ENCODE measurements around the gene TMA7. TPM values are rescaled to one million over a fixed set of nuclear protein-coding genes. Genes with fewer than 3 reads are reported as not detected.

TMA7 gene
- total and polyA plus RNA-seq, 2 of the 13 experiments (the other 11 are each of a cell fraction or from before 2014, with no cell fraction given) = 100 to 486 TPM

GRCh38 chr3:48428572-48429316 is 11.3 kb upstream of the TMA7 start (continued):
- TF ChIP-seq ZNF33A (CRISPR knock-in tag; IDR thresholded peaks at IDR 0.05; ENCODE audit: borderline replicate concordance) (no peak), GMEB1 (CRISPR knock-in tag; IDR thresholded peaks at IDR 0.05; ENCODE audit: borderline replicate concordance) (no peak; the same call in 1 of the 2 replicates), THAP11 (CRISPR knock-in tag; IDR thresholded peaks at IDR 0.05) (0 out of 2 replicates have a peak, but pooled peaks have one; percentile 18), IKZF4 (CRISPR knock-in tag; IDR thresholded peaks at IDR 0.05; ENCODE audit: borderline replicate concordance, low read depth, not compliant biosample characterization) (no peak), ZSCAN25 (CRISPR knock-in tag; IDR thresholded peaks at IDR 0.05) (peak; percentile 95), SATB2 (CRISPR knock-in tag; IDR thresholded peaks at IDR 0.05) (no peak), NKX3-1 (CRISPR knock-in tag; IDR thresholded peaks at IDR 0.05) (no peak), DRAP1 (CRISPR knock-in tag; IDR thresholded peaks at IDR 0.05) (peak; percentile 87), ETS1 (CRISPR knock-in tag; IDR thresholded peaks at IDR 0.05) (no peak), XRCC5 (optimal IDR thresholded peaks at IDR 0.05; ENCODE audit: low read length) (no peak), HMG20B (CRISPR knock-in tag; conservative IDR thresholded peaks at IDR 0.05) (no peak), SOX6 (IDR thresholded peaks at IDR 0.05) (no peak), SOX6 (CRISPR knock-in tag; IDR thresholded peaks at IDR 0.05) (peak; percentile 59; the same call in 1 of the 2 replicates), ZNF318 (CRISPR knock-in tag; IDR thresholded peaks at IDR 0.05) (0 out of 2 replicates have a peak, but pooled peaks have one; percentile 40), DBP (CRISPR knock-in tag; IDR thresholded peaks at IDR 0.05; ENCODE audit: not compliant biosample characterization) (no peak)
